ENCODE data around the gene XRN1.

DNA sequence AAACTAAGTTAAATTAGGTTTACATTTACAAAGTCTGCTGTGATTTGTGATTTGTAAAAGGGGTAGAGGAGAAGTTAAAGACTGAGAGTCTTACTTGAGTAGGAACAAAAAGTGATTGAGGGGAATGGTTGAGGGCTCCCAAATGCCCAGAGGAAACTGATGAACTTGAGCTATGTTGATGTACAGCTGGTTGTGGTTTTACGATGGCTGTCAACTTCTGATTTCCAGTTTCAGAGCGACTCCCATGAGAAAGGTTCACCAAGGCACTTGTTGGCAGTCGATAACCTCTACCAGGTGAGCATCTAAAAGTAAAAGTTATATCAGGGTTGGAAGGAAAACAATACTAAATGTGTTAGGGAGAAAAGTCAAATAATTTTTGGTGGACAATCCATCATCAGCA lies 91.0 kb downstream of the XRN1 start:
- TF ChIP-seq, protein P1, sequence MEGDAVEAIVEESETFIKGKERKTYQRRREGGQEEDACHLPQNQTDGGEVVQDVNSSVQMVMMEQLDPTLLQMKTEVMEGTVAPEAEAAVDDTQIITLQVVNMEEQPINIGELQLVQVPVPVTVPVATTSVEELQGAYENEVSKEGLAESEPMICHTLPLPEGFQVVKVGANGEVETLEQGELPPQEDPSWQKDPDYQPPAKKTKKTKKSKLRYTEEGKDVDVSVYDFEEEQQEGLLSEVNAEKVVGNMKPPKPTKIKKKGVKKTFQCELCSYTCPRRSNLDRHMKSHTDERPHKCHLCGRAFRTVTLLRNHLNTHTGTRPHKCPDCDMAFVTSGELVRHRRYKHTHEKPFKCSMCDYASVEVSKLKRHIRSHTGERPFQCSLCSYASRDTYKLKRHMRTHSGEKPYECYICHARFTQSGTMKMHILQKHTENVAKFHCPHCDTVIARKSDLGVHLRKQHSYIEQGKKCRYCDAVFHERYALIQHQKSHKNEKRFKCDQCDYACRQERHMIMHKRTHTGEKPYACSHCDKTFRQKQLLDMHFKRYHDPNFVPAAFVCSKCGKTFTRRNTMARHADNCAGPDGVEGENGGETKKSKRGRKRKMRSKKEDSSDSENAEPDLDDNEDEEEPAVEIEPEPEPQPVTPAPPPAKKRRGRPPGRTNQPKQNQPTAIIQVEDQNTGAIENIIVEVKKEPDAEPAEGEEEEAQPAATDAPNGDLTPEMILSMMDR (conservative IDR thresholded peaks at IDR 0.05) = no peak
- TF ChIP-seq ZFX (IDR thresholded peaks at IDR 0.05) = no peak
